H1 (cell line): Measurements from ENCODE around the gene OMA1. TPM values are rescaled to one million over a fixed set of nuclear protein-coding genes. Genes with fewer than 3 reads are reported as not detected.

Experiments
- CTCF ChIA-PET: fragments of 300-600 bp; sonication (Branson Sonifier 250); formaldehyde crosslinking; loops from one replicate; lab custom pipeline; 2021; ENCODE audit not compliant: partially characterized antibody; lab: Charles Lee
- POLR2A ChIA-PET: fragments of 300-600 bp; sonication (Branson Sonifier 250); formaldehyde crosslinking; loops from one replicate; lab custom pipeline; 2021; ENCODE audit warnings: inconsistent platforms; ENCODE audit not compliant: partially characterized antibody; lab: Charles Lee
- DNase-seq, 2 experiments: peaks; one replicate each; pipeline versions ENCODE4 v3.0.0 to v3.0.0-alpha.2; 2010 to 2022; ENCODE audit warnings: low spot score in 2 of 2, low read depth in 1 of 2, mixed read lengths in 1 of 2
- FAIRE-seq: peaks from 2 replicates; lab custom pipeline; 2011; peaks lifted over from hg19 to GRCh38; lab: Jason Lieb, UNC
- H2AFZ ChIP-seq: 2 replicates; pipeline ENCODE4 v1.8.1; 2012; ENCODE audit warnings: low read length, inconsistent platforms
- H2AK5ac ChIP-seq: 2 replicates; pipeline ENCODE4 v1.6.1; 2013; ENCODE audit warnings: low read depth, low read length
- H2BK120ac ChIP-seq: replicated peaks from 2 replicates; pipeline ENCODE3; 2013; ENCODE audit warnings: low read depth, low read length, inconsistent platforms
- H2BK12ac ChIP-seq: 2 replicates; pipeline ENCODE4 v1.6.1; 2013; ENCODE audit warnings: low read depth, low read length
- H2BK15ac ChIP-seq: 2 replicates; pipeline ENCODE4 v1.6.1; 2013; ENCODE audit warnings: low read length
- H2BK20ac ChIP-seq: 2 replicates; pipeline ENCODE4 v1.6.1; 2013; ENCODE audit warnings: low read length
- H2BK5ac ChIP-seq: 2 replicates; pipeline ENCODE4 v1.6.1; 2013; ENCODE audit warnings: low read depth, low read length
- H3K14ac ChIP-seq: 2 replicates; pipeline ENCODE4 v1.6.1; 2013; ENCODE audit warnings: inconsistent platforms; ENCODE audit not compliant: insufficient read length
- H3K18ac ChIP-seq: 2 replicates; pipeline ENCODE4 v1.6.1; 2013; ENCODE audit warnings: low read length; ENCODE audit errors: extremely low read depth
- H3K23ac ChIP-seq: 2 replicates; pipeline ENCODE4 v1.6.1; 2013; ENCODE audit warnings: inconsistent platforms; ENCODE audit not compliant: insufficient read length
- H3K23me2 ChIP-seq: 2 replicates; pipeline ENCODE4 v1.6.1; 2013; ENCODE audit warnings: low read depth, low read length
- H3K27ac ChIP-seq: 2 replicates; pipeline ENCODE4 v1.6.1; 2011; ENCODE audit warnings: low read depth, low read length, inconsistent platforms
- H3K27me3 ChIP-seq, 4 experiments: replicated peaks in 1 of 4; 1 replicate in 1 of 4; 2 replicates in 3 of 4; pipeline versions ENCODE4 v1.6.1 to v1.8.1; 2011 to 2013; ENCODE audit warnings: low read length in 3 of 4, mild to moderate bottlenecking in 3 of 4, inconsistent platforms in 2 of 4, mixed read lengths in 2 of 4, moderate library complexity in 1 of 4; ENCODE audit not compliant: control insufficient read depth in 3 of 4, insufficient read depth in 3 of 4; ENCODE audit errors: extremely low read depth in 1 of 4
- H3K36me3 ChIP-seq, 4 experiments: 2 replicates each; pipeline versions ENCODE4 v1.6.1 to v1.8.1; 2011 to 2013; ENCODE audit warnings: mild to moderate bottlenecking in 4 of 4, low read length in 3 of 4, moderate library complexity in 2 of 4, control low read depth in 1 of 4, inconsistent platforms in 1 of 4; ENCODE audit not compliant: insufficient read depth in 4 of 4, control insufficient read depth in 2 of 4
- H3K4ac ChIP-seq: replicated peaks from 2 replicates; pipeline ENCODE3; 2013; ENCODE audit warnings: low read length, low read depth, mixed read lengths, inconsistent platforms; ENCODE audit not compliant: insufficient read length
- H3K4me1 ChIP-seq, 4 experiments: replicated peaks in 1 of 4; 1 replicate in 1 of 4; 2 replicates in 3 of 4; pipeline versions ENCODE4 v1.6.1 to v1.8.1; 2011 to 2013; ENCODE audit warnings: low read length in 3 of 4, inconsistent platforms in 2 of 4, mixed read lengths in 1 of 4; ENCODE audit not compliant: insufficient read depth in 4 of 4, control insufficient read depth in 3 of 4
- H3K4me2 ChIP-seq, 2 experiments: 2 replicates each; pipeline versions ENCODE4 v1.6.1 to v1.8.1; 2011 to 2013; ENCODE audit warnings: low read depth in 2 of 2, low read length in 2 of 2, control low read depth in 1 of 2, inconsistent platforms in 1 of 2, mild to moderate bottlenecking in 1 of 2; ENCODE audit not compliant: insufficient read depth in 1 of 2
- H3K4me3 ChIP-seq, 4 experiments: fragments of 200-600, 300-600 bp in 1 of 4; sonication (generic), shearing (Covaris generic), sonication (Bioruptor Twin) in 1 of 4; 2 replicates each; pipeline versions ENCODE4 v1.5.1 to v1.8.1; 2011 to 2016; ENCODE audit warnings: low read length in 4 of 4, low read depth in 3 of 4, control low read depth in 2 of 4, inconsistent platforms in 2 of 4, mild to moderate bottlenecking in 2 of 4, mixed read lengths in 1 of 4, moderate library complexity in 1 of 4; ENCODE audit not compliant: insufficient read depth in 2 of 4; ENCODE audit errors: extremely low read depth in 1 of 4
- H3K56ac ChIP-seq: replicated peaks from 2 replicates; pipeline ENCODE3; 2013; ENCODE audit warnings: low read depth, mild to moderate bottlenecking, mixed read lengths, low read length, inconsistent platforms; ENCODE audit not compliant: insufficient read length
- H3K79me1 ChIP-seq: 2 replicates; pipeline ENCODE4 v1.6.1; 2013; ENCODE audit warnings: low read depth, low read length, control low read depth
- H3K79me2 ChIP-seq, 2 experiments: 2 replicates each; pipeline versions ENCODE4 v1.6.1 to v1.8.1; 2012 to 2013; ENCODE audit warnings: low read length in 2 of 2, mild to moderate bottlenecking in 2 of 2, inconsistent platforms in 1 of 2; ENCODE audit not compliant: insufficient read depth in 2 of 2, control insufficient read depth in 1 of 2
- H3K9ac ChIP-seq, 4 experiments: replicated peaks in 1 of 4; 1 replicate in 1 of 4; 2 replicates in 3 of 4; pipeline versions ENCODE4 v1.6.1 to v1.8.1; 2011 to 2013; ENCODE audit warnings: low read depth in 3 of 4, low read length in 3 of 4, control low read depth in 2 of 4, mild to moderate bottlenecking in 2 of 4, moderate library complexity in 2 of 4, inconsistent platforms in 1 of 4; ENCODE audit errors: extremely low read depth in 1 of 4
- H3K9me3 ChIP-seq, 2 experiments: 2 replicates each; pipeline versions ENCODE4 v1.6.1 to v1.8.1; 2012 to 2013; ENCODE audit warnings: mild to moderate bottlenecking in 2 of 2, moderate library complexity in 2 of 2, control low read depth in 1 of 2, inconsistent platforms in 1 of 2, low read depth in 1 of 2, low read length in 1 of 2, mixed read lengths in 1 of 2; ENCODE audit not compliant: insufficient read depth in 2 of 2
- H4K20me1 ChIP-seq, 2 experiments: replicated peaks in 1 of 2; 2 replicates each; pipeline versions ENCODE3 to v1.8.1; 2011 to 2013; ENCODE audit warnings: inconsistent platforms in 2 of 2, low read length in 2 of 2, mild to moderate bottlenecking in 1 of 2; ENCODE audit not compliant: insufficient read depth in 2 of 2, control insufficient read depth in 1 of 2
- H4K5ac ChIP-seq: 2 replicates; pipeline ENCODE4 v1.6.1; 2013; ENCODE audit warnings: low read length, low read depth, mixed read lengths, inconsistent platforms; ENCODE audit not compliant: insufficient read length
- H4K8ac ChIP-seq: 2 replicates; pipeline ENCODE4 v1.8.0; 2013; ENCODE audit warnings: mild to moderate bottlenecking, moderate library complexity, low read length, inconsistent platforms; ENCODE audit not compliant: insufficient read depth; ENCODE audit errors: extremely low read depth
- H4K91ac ChIP-seq: replicated peaks from 2 replicates; pipeline ENCODE3; 2013; ENCODE audit warnings: low read length, mixed read lengths, inconsistent platforms; ENCODE audit not compliant: insufficient read length
- BACH1 ChIP-seq: IDR thresholded peaks from 2 replicates; pipeline ENCODE4 v1.6.1; 2012; ENCODE audit warnings: low read length, improper control_type of control experiment
- CREB1 ChIP-seq: IDR thresholded peaks from 2 replicates; pipeline ENCODE4 v1.6.1; 2012; ENCODE audit warnings: inconsistent platforms
- EP300 ChIP-seq, 2 experiments: IDR thresholded peaks; 1 replicate in 1 of 2; 2 replicates in 1 of 2; pipeline ENCODE4 v1.6.1; 2011 to 2012; ENCODE audit warnings: low read depth in 2 of 2, low read length in 2 of 2, mild to moderate bottlenecking in 2 of 2, borderline replicate concordance in 1 of 2, inconsistent platforms in 1 of 2, moderate library complexity in 1 of 2
- GABPA ChIP-seq: IDR thresholded peaks from 2 replicates; pipeline ENCODE4 v1.6.1; 2011; ENCODE audit warnings: mild to moderate bottlenecking, low read length, moderate library complexity, borderline replicate concordance; ENCODE audit not compliant: insufficient read depth
- GTF2F1 ChIP-seq: IDR thresholded peaks from 2 replicates; pipeline ENCODE4 v1.6.1; 2012; ENCODE audit warnings: low read depth, low read length, improper control_type of control experiment, borderline replicate concordance
- POLR2AphosphoS5 ChIP-seq: IDR thresholded peaks from 2 replicates; pipeline ENCODE4 v1.6.1; 2011; ENCODE audit warnings: low read depth, low read length
- RBBP5 ChIP-seq: IDR thresholded peaks from 2 replicates; pipeline ENCODE4 v1.7.1; 2012; ENCODE audit warnings: low read depth, mild to moderate bottlenecking, inconsistent platforms, low read length, moderate library complexity, borderline replicate concordance
- SIX5 ChIP-seq: IDR thresholded peaks from 2 replicates; pipeline ENCODE4 v1.6.1; 2011; ENCODE audit warnings: mild to moderate bottlenecking, low read depth, low read length
- SP4 ChIP-seq: IDR thresholded peaks from 2 replicates; pipeline ENCODE4 v1.6.1; 2012; ENCODE audit warnings: low read length, inconsistent platforms
- WGBS, 2 experiments: shearing (Covaris generic) in 1 of 2; methylation state at CpG; one replicate each; pipeline versions ENCODE4 v1.1.6 to v1.1.7; 2013 to 2015; ENCODE audit warnings: low lambda C conversion rate in 2 of 2, mixed read lengths in 2 of 2, inconsistent platforms in 1 of 2, low coverage in 1 of 2, missing lambda C conversion rate in 1 of 2; ENCODE audit not compliant: insufficient replicate concordance in 2 of 2, insufficient coverage in 1 of 2, insufficient read length in 1 of 2; ENCODE audit errors: extremely low coverage in 1 of 2, missing lambda C conversion rate in 1 of 2; 5-methylcytosine and 5-hydroxymethylcytosine counted together
- polyA plus RNA-seq, 7 experiments: library from polyadenylated mRNA; depleted of rRNA in 3 of 7; stranded (reverse) in 5 of 7; unstranded in 2 of 7; fragments of >200 nt in 5 of 7; fragments of 200-250 nt in 2 of 7; gene quantifications; 1 replicate in 5 of 7; 2 replicates in 1 of 7; 4 replicates in 1 of 7; pipeline versions ENCODE4 v1.2.1 to v1.2.3, GENCODE V29; 2011 to 2013; ENCODE audit warnings: missing spikeins in 2 of 7, mixed read lengths in 2 of 7
- total RNA-seq: library from RNA; stranded (reverse); fragmentation: NEBNext Ultra II Directional; extraction: Animal tissue kit (Norgen Biotek cat#: 25700); gene quantifications from 2 replicates; pipeline ENCODE4 v1.2.1, GENCODE V29; 2021
- TF ChIP-seq, protein P1 (sequence below): IDR thresholded peaks from 2 replicates; pipeline ENCODE4 v1.6.1; 2012; ENCODE audit warnings: inconsistent platforms

OMA1 gene
- total and polyA plus RNA-seq, 2 of the 8 experiments (the other 6 are each of a cell fraction or from before 2014, with no cell fraction given) = 7.7 to 11.7 TPM

DNA sequence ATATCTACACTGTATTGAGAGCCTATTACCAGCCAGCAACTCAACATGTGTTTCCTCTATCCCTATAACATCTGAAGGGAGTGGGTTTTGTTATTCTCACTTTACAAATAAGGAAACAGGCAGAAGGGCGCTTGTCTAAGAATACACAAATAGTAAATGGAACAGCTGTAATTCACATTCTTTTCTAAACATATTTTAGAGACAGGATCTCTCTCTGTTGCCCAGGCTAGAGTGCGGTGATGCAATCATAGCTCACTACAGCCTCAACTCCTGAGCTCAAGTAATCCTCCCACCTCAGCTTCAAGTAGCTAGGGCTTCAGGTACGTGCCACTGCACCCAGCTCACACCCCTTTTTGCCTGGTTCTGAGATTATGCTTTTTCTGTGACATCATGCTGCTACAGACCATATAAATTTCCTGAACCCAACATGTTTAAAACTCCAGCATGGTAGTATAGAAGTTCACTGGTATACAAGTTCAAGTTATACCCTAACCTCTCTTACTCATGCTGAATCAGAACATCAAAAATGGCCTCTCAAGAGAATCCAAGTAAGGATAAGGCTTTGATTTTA, 39.1 kb upstream of the OMA1 start:
- Histone ChIP-seq H3K27ac (no peak overlapping the region), H3K18ac (no peak overlapping the region), H3K9ac (no peak overlapping the region), H3K9me3 (no peaks in the 10 kb centered on the region), H3K23ac (no peak overlapping the region), H3K4me3 (no peak overlapping the region), H3K27me3 (no peaks in the 10 kb centered on the region), H3K23me2 (no peaks in the 10 kb centered on the region), H2BK20ac (no peak overlapping the region), H4K91ac (no peak overlapping the region), H2AFZ (no peak overlapping the region), H3K4me1 (no peaks in the 10 kb centered on the region), H2BK12ac (no peak overlapping the region), H2AK5ac (no peak overlapping the region), H3K56ac (no peak overlapping the region), H4K8ac (no peak overlapping the region), H2BK5ac (no peak overlapping the region), H3K14ac (no peak overlapping the region), H2BK15ac (no peak overlapping the region), H3K4ac (no peak overlapping the region), H4K20me1 (no peaks in the 10 kb centered on the region), H3K4me2 (no peak overlapping the region), H3K36me3 (no peaks in the 10 kb centered on the region), H4K5ac (no peak overlapping the region), H3K79me2 (no peaks in the 10 kb centered on the region), H3K79me1 (no peaks in the 10 kb centered on the region), H2BK120ac (no peak overlapping the region)
- FAIRE-seq (no peak), DNase-seq (no peak)
- POLR2A ChIA-PET = no interaction called here
- CTCF ChIA-PET = interaction anchor here (1.0 to 1.8 kb wide), 2 partner anchors 66 to 70 kb away, joined by 4 to 5 read pairs; no protein-coding TSS in a partner anchor
- TF ChIP-seq GTF2F1 = no peak
- TF ChIP-seq POLR2AphosphoS5 = no peak
- TF ChIP-seq BACH1 = no peak
- no peak for TF ChIP-seq GABPA
- TF ChIP-seq SP4 = no peak
- no peak for TF ChIP-seq RBBP5
- TF ChIP-seq EP300 (IDR thresholded peaks at IDR 0.05; ENCODE audit: borderline replicate concordance in 1 of 2, low read depth in 2 of 2, low read length in 2 of 2) = no peak
- no peak for TF ChIP-seq CREB1
- TF ChIP-seq, protein P1, sequence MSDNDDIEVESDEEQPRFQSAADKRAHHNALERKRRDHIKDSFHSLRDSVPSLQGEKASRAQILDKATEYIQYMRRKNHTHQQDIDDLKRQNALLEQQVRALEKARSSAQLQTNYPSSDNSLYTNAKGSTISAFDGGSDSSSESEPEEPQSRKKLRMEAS = no peak
- no peak for TF ChIP-seq SIX5
- 73% methylated on average over 3 of the region's 3 CpGs; no CpG with 5 or more reads in 1 of the 2 experiments for WGBS, 2 experiments
